Panc1 (cell line): ENCODE data around the gene SLC38A10. TPM values are rescaled to one million over a fixed set of nuclear protein-coding genes. Genes with fewer than 3 reads are reported as not detected.

ENCODE experiments used
- ATAC-seq: fragments of 200-7000 bp; cut with Tn5 transposase; 2 replicates; pipeline ENCODE4 v1.9.1; 2020; ENCODE audit warnings: mild to moderate bottlenecking, moderate library complexity
- BruUV-seq: library from RNA; stranded (reverse); fragments of 400-500 nt; replicated peaks from 2 replicates; lab custom pipeline; 2021; lab: Mats Ljungman, UMichigan
- CTCF ChIA-PET: fragments of 300-600 bp; sonication (Branson Sonifier 250); formaldehyde crosslinking; loops from one replicate; lab custom pipeline; 2022; ENCODE audit warnings: antibody characterized with exemption; lab: Charles Lee
- POLR2A ChIA-PET: fragments of 300-600 bp; sonication (Branson Sonifier 250); formaldehyde crosslinking; loops from one replicate; lab custom pipeline; 2022; ENCODE audit warnings: antibody characterized with exemption; lab: Charles Lee
- DNase-seq: peaks from one replicate; pipeline ENCODE4 v3.0.0-alpha.2; 2010; ENCODE audit warnings: low read depth, low spot score
- H3K27ac ChIP-seq: 2 replicates; pipeline ENCODE4 v1.5.1; 2011; ENCODE audit warnings: mild to moderate bottlenecking, low read length, inconsistent platforms
- H3K27me3 ChIP-seq: fragments of 200-500 bp; sonication (Bioruptor generic); 2 replicates; pipeline ENCODE4 v1.6.0; 2014; ENCODE audit warnings: low read length, inconsistent platforms; ENCODE audit not compliant: control insufficient read depth, insufficient read depth
- H3K36me3 ChIP-seq: fragments of 200-500 bp; sonication (Bioruptor generic); 2 replicates; pipeline ENCODE4 v1.5.1; 2014; ENCODE audit warnings: inconsistent platforms, mild to moderate bottlenecking, low read length, moderate library complexity; ENCODE audit not compliant: control insufficient read depth, insufficient read depth
- H3K4me1 ChIP-seq: 2 replicates; pipeline ENCODE4 v1.5.1; 2011; ENCODE audit warnings: inconsistent platforms, mild to moderate bottlenecking, low read length, moderate library complexity; ENCODE audit not compliant: control insufficient read depth, insufficient read depth
- H3K4me3 ChIP-seq, 2 experiments: 2 replicates each; pipeline ENCODE4 v1.5.1; 2011 to 2012; ENCODE audit warnings: low read depth in 2 of 2, low read length in 2 of 2, mild to moderate bottlenecking in 2 of 2, inconsistent platforms in 1 of 2, moderate library complexity in 1 of 2
- H3K9me3 ChIP-seq: fragments of 200-500 bp; sonication (Bioruptor generic); 2 replicates; pipeline ENCODE4 v1.5.1; 2014; ENCODE audit warnings: low read depth, mild to moderate bottlenecking, inconsistent platforms, low read length, moderate library complexity; ENCODE audit not compliant: control insufficient read depth, insufficient read depth
- POLR2AphosphoS5 ChIP-seq: IDR thresholded peaks from 2 replicates; pipeline ENCODE4 v1.6.1; 2012; ENCODE audit warnings: mild to moderate bottlenecking, low read depth, low read length, moderate library complexity
- SIN3A ChIP-seq: IDR thresholded peaks from 2 replicates; pipeline ENCODE4 v1.6.1; 2012; ENCODE audit warnings: low read depth, mild to moderate bottlenecking, low read length, moderate library complexity, borderline replicate concordance; ENCODE audit not compliant: insufficient read depth
- TCF7L2 ChIP-seq: IDR thresholded peaks from 2 replicates; pipeline ENCODE4 v1.6.1; 2011; ENCODE audit warnings: mild to moderate bottlenecking, low read depth, low read length, inconsistent platforms
- in situ Hi-C: cut with HindIII; loops from 2 replicates; pipeline ENCODE4 v1.10.0; 2016; ENCODE audit warnings: low sequenced_read_pairs, low pct_unique_long_range_greater_than_20kb
- intact Hi-C: fragments of 100-400 bp; cut with micrococcal nuclease; formaldehyde crosslinking; loops from one replicate; pipeline ENCODE4 v1.10.0; 2022; ENCODE audit not compliant: unreplicated experiment
- total RNA-seq: library from RNA; stranded (reverse); gene quantifications from one replicate; pipeline ENCODE4 v1.2.1, GENCODE V29; 2021; ENCODE audit not compliant: unreplicated experiment
- TF ChIP-seq, protein P1 (sequence below), 2 experiments: IDR thresholded peaks; 2 replicates each; pipeline ENCODE4 v1.6.1; 2011 to 2012; ENCODE audit warnings: low read depth in 2 of 2, control low read depth in 1 of 2, low read length in 1 of 2, mild to moderate bottlenecking in 1 of 2, moderate library complexity in 1 of 2; ENCODE audit not compliant: insufficient read depth in 1 of 2
- TF ChIP-seq, protein P2 (sequence below): fragments of 450-650 bp; IDR thresholded peaks from 2 replicates; pipeline ENCODE4 v1.5.1; 2017; ENCODE audit warnings: mild to moderate bottlenecking

Gene SLC38A10
- total RNA-seq, 1 experiment from 2014 or later: 188 TPM

DNA sequence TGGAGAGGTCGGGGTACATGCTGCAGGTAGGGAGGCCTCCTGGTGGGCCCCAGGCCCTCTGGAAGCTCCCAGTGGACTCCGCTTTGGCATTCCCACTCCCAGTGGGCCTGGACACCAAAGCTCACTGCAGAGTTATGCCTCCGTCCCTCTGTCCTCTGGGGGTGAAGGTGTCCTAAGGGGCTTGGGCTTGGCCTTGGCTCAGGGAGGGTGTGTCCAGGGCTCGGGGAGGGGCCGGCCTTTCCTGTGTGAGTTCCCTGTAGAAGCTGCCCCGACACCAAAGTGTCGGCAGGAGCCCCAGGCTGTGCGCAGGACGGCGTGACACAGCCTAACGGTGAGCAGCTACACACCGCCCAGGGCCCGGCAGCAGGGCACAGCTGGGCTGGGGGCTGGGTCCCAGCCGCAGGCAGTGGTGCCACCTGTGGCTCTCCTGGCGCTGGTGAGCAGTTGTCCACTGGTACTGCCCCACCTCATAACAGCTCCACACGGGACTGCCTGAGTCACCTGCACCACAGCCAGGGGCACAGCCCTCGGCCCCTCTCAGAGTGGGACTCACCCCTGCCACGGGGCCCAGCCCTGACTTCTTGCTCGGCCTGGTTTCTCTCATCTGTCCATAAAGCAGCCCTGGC, 62.4 kb downstream of the SLC38A10 start:
- Histone ChIP-seq H3K27me3 (no peaks in the 10 kb centered on the region), H3K9me3 (no peaks in the 10 kb centered on the region), H3K4me3 (no peak overlapping the region), H3K4me1 (peaks cover 14% of the 10 kb centered on the region), H3K27ac (no peak overlapping the region), H3K36me3 (no peaks in the 10 kb centered on the region)
- no peak for ATAC-seq
- CTCF ChIA-PET: no interaction called here
- POLR2A ChIA-PET: no interaction called here
- no peak for TF ChIP-seq SIN3A
- TF ChIP-seq, protein P1, sequence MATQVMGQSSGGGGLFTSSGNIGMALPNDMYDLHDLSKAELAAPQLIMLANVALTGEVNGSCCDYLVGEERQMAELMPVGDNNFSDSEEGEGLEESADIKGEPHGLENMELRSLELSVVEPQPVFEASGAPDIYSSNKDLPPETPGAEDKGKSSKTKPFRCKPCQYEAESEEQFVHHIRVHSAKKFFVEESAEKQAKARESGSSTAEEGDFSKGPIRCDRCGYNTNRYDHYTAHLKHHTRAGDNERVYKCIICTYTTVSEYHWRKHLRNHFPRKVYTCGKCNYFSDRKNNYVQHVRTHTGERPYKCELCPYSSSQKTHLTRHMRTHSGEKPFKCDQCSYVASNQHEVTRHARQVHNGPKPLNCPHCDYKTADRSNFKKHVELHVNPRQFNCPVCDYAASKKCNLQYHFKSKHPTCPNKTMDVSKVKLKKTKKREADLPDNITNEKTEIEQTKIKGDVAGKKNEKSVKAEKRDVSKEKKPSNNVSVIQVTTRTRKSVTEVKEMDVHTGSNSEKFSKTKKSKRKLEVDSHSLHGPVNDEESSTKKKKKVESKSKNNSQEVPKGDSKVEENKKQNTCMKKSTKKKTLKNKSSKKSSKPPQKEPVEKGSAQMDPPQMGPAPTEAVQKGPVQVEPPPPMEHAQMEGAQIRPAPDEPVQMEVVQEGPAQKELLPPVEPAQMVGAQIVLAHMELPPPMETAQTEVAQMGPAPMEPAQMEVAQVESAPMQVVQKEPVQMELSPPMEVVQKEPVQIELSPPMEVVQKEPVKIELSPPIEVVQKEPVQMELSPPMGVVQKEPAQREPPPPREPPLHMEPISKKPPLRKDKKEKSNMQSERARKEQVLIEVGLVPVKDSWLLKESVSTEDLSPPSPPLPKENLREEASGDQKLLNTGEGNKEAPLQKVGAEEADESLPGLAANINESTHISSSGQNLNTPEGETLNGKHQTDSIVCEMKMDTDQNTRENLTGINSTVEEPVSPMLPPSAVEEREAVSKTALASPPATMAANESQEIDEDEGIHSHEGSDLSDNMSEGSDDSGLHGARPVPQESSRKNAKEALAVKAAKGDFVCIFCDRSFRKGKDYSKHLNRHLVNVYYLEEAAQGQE (IDR thresholded peaks at IDR 0.05; ENCODE audit: insufficient read depth in 1 of 2, low read depth in 2 of 2, low read length in 1 of 2): no peak
- TF ChIP-seq POLR2AphosphoS5: no peak
- no peak for TF ChIP-seq TCF7L2
- TF ChIP-seq, protein P2, sequence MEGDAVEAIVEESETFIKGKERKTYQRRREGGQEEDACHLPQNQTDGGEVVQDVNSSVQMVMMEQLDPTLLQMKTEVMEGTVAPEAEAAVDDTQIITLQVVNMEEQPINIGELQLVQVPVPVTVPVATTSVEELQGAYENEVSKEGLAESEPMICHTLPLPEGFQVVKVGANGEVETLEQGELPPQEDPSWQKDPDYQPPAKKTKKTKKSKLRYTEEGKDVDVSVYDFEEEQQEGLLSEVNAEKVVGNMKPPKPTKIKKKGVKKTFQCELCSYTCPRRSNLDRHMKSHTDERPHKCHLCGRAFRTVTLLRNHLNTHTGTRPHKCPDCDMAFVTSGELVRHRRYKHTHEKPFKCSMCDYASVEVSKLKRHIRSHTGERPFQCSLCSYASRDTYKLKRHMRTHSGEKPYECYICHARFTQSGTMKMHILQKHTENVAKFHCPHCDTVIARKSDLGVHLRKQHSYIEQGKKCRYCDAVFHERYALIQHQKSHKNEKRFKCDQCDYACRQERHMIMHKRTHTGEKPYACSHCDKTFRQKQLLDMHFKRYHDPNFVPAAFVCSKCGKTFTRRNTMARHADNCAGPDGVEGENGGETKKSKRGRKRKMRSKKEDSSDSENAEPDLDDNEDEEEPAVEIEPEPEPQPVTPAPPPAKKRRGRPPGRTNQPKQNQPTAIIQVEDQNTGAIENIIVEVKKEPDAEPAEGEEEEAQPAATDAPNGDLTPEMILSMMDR: no peak
- no peak for DNase-seq
- BruUV-seq: no TSS peak
- in situ Hi-C loops (no loop called here), intact Hi-C loops (no loop called here)

DNA sequence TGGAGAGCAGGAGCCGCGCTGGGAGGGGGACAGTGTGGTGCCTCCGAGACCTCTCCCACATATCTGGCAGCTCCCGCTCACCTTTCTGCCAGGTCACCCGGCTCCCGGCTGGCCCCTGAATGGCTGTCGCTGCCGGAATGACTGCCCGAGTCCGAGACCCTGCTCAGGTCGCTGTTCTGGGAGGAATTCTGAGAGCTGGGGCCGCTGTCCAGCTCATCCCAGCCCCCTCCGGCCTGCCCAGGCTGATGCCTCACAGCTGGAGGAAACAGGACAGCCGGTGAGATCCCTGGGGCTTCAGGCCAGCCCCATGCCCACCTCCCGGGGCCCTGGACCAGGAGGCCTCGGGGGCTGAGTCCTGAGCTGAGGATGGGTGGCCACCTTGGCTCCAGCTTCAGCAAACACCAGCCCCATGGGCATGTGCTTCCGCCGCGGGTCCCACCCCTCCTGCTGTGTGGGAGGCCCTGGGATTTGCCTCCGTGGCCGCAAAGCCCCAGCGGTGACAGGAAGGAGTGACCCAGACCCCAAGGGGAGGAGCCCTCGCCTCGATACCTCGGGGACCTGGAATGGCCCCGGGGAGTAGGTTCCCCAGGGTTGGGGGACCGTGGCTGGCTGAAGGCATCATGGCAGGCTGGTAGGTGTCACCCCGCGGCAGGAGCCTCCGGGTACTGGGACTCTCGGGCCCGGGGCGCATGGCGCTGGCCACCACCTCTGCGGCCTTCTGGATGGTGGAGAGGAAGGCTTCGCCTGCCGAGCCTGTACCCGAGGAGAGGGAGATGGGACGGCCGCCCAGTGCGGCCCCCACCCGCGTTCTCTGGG, 63.1 kb downstream of the SLC38A10 start:
- DNase-seq (no peak), ATAC-seq (no peak)
- H3K27me3 ChIP-seq: no peaks in the 10 kb centered on the region
- no peak overlapping the region for H3K27ac ChIP-seq
- H3K9me3 ChIP-seq: no peaks in the 10 kb centered on the region
- no TSS peak for BruUV-seq
- H3K4me1 ChIP-seq: peaks cover 7% of the 10 kb centered on the region; the same call in 1 of the 2 replicates
- H3K36me3 ChIP-seq: no peaks in the 10 kb centered on the region
- intact Hi-C loops: no loop called here
- POLR2A ChIA-PET: no interaction called here
- TF ChIP-seq TCF7L2: no peak
- TF ChIP-seq SIN3A: no peak
- no peak for TF ChIP-seq POLR2AphosphoS5
- TF ChIP-seq, protein P2: no peak
- TF ChIP-seq, protein P1 (IDR thresholded peaks at IDR 0.05; ENCODE audit: insufficient read depth in 1 of 2, low read depth in 2 of 2, low read length in 1 of 2): no peak
- H3K4me3 ChIP-seq: no peak overlapping the region
- CTCF ChIA-PET: no interaction called here
- in situ Hi-C loops: no loop called here
